ENCODE data around the gene DOK5.

GRCh38 chr20:54565255-54565654 is 89.9 kb downstream of the DOK5 start:
- TF ChIP-seq POLR2A (IDR thresholded peaks at IDR 0.05; ENCODE audit: low read depth, low read length), result no peak
- TF ChIP-seq POLR2AphosphoS5 (IDR thresholded peaks at IDR 0.05; ENCODE audit: low read depth, low read length), result no peak
- no peak for TF ChIP-seq TAF1 (IDR thresholded peaks at IDR 0.05; ENCODE audit: borderline replicate concordance, low read depth, low read length)

Measured in GM12892 (cell line).